Smooth muscle cell (in vitro differentiated cells): ENCODE results near the gene KRTAP13-2. TPM values are rescaled to one million over a fixed set of nuclear protein-coding genes. Genes with fewer than 3 reads are reported as not detected.

Experiments used
- DNase-seq: peaks from one replicate; lab custom pipeline; 2025; ENCODE audit not compliant: unreplicated experiment; lab: John Stamatoyannopoulos, UW
- H2AFZ ChIP-seq: fragments of 200-600 bp; sonication (generic); 2 replicates; pipeline ENCODE4 v1.6.0; 2016; ENCODE audit warnings: antibody characterized with exemption, low read depth, mild to moderate bottlenecking
- H3F3A ChIP-seq: fragments of 200-600 bp; sonication (generic); 2 replicates; pipeline ENCODE4 v1.6.0; 2017; ENCODE audit warnings: antibody characterized with exemption, low read depth
- H3K27ac ChIP-seq: fragments of 200-600 bp; sonication (generic); 2 replicates; pipeline ENCODE4 v1.5.1; 2016; ENCODE audit warnings: low read depth, mild to moderate bottlenecking
- H3K27me3 ChIP-seq: fragments of 200-600 bp; sonication (generic); 2 replicates; pipeline ENCODE4 v1.6.1; 2016; ENCODE audit warnings: low read depth, mild to moderate bottlenecking
- H3K36me3 ChIP-seq: fragments of 200-600 bp; sonication (generic); 2 replicates; pipeline ENCODE4 v1.5.1; 2016; ENCODE audit warnings: low read depth
- H3K4me1 ChIP-seq: fragments of 200-600 bp; sonication (generic); 2 replicates; pipeline ENCODE4 v1.5.1; 2016; ENCODE audit warnings: low read depth
- H3K4me2 ChIP-seq: fragments of 200-600 bp; sonication (generic); 2 replicates; pipeline ENCODE4 v1.6.0; 2016; ENCODE audit warnings: mild to moderate bottlenecking
- H3K4me3 ChIP-seq: fragments of 200-600 bp; sonication (generic); 2 replicates; pipeline ENCODE4 v1.5.1; 2016; ENCODE audit warnings: mild to moderate bottlenecking
- H3K79me2 ChIP-seq: fragments of 200-600 bp; sonication (generic); 2 replicates; pipeline ENCODE4 v1.6.0; 2016; ENCODE audit warnings: low read depth, mild to moderate bottlenecking
- H3K9ac ChIP-seq: fragments of 200-600 bp; sonication (generic); 2 replicates; pipeline ENCODE4 v1.6.0; 2016; ENCODE audit warnings: low read depth
- H3K9me3 ChIP-seq: fragments of 200-600 bp; sonication (generic); replicated peaks from 2 replicates; pipeline ENCODE4 v1.5.1; 2016; ENCODE audit warnings: low read depth
- H4K20me1 ChIP-seq: fragments of 200-600 bp; sonication (generic); 2 replicates; pipeline ENCODE4 v1.6.0; 2016; ENCODE audit warnings: low read depth
- WGBS: methylation state at CpG from one replicate; pipeline ENCODE4 v1.1.7; 2016; ENCODE audit warnings: low lambda C conversion rate; 5-methylcytosine and 5-hydroxymethylcytosine counted together
- polyA plus RNA-seq: library from polyadenylated mRNA; unstranded; fragments of >200 nt; fragmentation: Nextera tagmentation; extraction: Ambion mirVana; gene quantifications from 2 replicates; pipeline ENCODE4 v1.2.1, GENCODE V29; 2016
- total RNA-seq: library from RNA; depleted of rRNA; stranded (reverse); fragments of >200 nt; gene quantifications from 2 replicates; pipeline ENCODE4 v1.2.3, GENCODE V29; 2014
- TF ChIP-seq, protein P1 (sequence below): fragments of 200-600 bp; sonication (generic); IDR thresholded peaks from 2 replicates; pipeline ENCODE4 v1.5.1; 2017; ENCODE audit warnings: borderline replicate concordance, mild to moderate bottlenecking, antibody characterized with exemption; ENCODE audit not compliant: insufficient read depth, poor library complexity, severe bottlenecking

The KRTAP13-2 gene
- total and polyA plus RNA-seq, 2 experiments from 2014 or later: not detected

DNA sequence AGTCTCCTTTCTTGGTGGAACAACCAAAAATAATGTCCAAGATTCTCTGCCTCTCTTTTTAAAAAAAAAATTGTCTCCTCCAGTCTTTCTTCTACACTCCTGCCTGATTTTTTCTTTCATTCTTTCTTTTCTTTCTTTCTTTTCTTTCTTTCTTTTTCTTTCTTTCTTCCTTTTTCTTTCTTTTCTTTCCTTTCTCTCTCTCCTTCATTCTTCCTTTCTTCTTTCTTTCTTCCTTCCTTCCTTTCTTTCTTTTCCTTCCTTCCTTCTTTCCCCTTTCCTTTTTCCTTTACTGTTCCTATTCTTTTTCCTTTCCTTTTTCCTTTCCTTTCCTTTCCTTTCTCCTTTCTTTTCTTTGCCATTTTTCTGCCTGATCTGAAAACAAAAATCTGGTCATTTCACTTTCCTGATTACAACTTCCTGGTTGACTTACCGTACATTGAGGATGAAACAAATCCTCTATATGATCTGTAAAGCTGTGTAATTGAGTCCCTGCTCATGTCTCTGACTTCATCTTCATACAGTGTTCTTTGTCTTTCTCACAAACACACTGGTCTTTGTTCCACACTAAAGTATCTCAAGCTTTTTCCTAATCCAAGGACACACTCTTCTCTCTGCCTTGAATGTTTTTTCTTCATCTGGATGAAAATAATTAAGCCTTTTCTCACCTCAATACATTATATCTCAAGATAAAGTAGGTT is 17.6 kb downstream of the KRTAP13-2 start:
- Histone ChIP-seq H3K4me1 (no peaks in the 10 kb centered on the region), H3K4me3 (no peak overlapping the region), H4K20me1 (no peaks in the 10 kb centered on the region), H3K4me2 (no peak overlapping the region), H3K9me3 (no peaks in the 10 kb centered on the region), H2AFZ (no peak overlapping the region), H3K79me2 (no peaks in the 10 kb centered on the region), H3F3A (no peaks in the 10 kb centered on the region), H3K27me3 (peaks cover 5% of the 10 kb centered on the region), H3K27ac (no peak overlapping the region), H3K36me3 (no peaks in the 10 kb centered on the region), H3K9ac (no peak overlapping the region)
- DNase-seq: no peak
- TF ChIP-seq, protein P1, sequence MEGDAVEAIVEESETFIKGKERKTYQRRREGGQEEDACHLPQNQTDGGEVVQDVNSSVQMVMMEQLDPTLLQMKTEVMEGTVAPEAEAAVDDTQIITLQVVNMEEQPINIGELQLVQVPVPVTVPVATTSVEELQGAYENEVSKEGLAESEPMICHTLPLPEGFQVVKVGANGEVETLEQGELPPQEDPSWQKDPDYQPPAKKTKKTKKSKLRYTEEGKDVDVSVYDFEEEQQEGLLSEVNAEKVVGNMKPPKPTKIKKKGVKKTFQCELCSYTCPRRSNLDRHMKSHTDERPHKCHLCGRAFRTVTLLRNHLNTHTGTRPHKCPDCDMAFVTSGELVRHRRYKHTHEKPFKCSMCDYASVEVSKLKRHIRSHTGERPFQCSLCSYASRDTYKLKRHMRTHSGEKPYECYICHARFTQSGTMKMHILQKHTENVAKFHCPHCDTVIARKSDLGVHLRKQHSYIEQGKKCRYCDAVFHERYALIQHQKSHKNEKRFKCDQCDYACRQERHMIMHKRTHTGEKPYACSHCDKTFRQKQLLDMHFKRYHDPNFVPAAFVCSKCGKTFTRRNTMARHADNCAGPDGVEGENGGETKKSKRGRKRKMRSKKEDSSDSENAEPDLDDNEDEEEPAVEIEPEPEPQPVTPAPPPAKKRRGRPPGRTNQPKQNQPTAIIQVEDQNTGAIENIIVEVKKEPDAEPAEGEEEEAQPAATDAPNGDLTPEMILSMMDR: no peak
- 53% methylated on average over 1 of the region's 1 CpG for WGBS

DNA sequence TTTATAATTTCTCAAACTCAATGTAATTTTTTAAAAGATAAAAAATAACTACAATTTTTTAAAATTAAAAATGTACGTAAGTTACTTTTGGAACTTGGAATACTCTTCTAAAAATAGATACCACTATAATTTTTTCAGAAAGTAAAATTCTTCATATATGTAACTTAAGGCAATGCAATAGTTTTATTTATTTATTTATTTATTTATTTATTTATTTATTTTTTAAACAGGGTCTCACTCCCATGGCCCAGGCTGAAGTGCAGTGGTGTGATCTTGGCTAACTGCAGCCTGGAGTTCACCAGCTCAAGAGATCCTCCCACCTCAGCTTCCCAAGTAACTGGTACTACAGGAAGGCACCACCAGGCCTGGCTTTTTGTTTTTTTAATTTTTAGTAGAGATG is 20.5 kb downstream of the KRTAP13-2 start:
- TF ChIP-seq, protein P1: no peak
- H3K4me1 ChIP-seq: no peaks in the 10 kb centered on the region
- WGBS: 95% methylated on average over 1 of the region's 1 CpG
- no peaks in the 10 kb centered on the region for H4K20me1 ChIP-seq
- no peak overlapping the region for H2AFZ ChIP-seq
- no peak overlapping the region for H3K9ac ChIP-seq
- H3K27me3 ChIP-seq: peaks cover 5% of the 10 kb centered on the region
- DNase-seq: no peak
- H3K27ac ChIP-seq: no peak overlapping the region
- no peaks in the 10 kb centered on the region for H3K36me3 ChIP-seq
- H3F3A ChIP-seq: peaks cover 3% of the 10 kb centered on the region
- H3K79me2 ChIP-seq: no peaks in the 10 kb centered on the region
- H3K9me3 ChIP-seq: no peaks in the 10 kb centered on the region
- no peak overlapping the region for H3K4me2 ChIP-seq
- no peak overlapping the region for H3K4me3 ChIP-seq

DNA sequence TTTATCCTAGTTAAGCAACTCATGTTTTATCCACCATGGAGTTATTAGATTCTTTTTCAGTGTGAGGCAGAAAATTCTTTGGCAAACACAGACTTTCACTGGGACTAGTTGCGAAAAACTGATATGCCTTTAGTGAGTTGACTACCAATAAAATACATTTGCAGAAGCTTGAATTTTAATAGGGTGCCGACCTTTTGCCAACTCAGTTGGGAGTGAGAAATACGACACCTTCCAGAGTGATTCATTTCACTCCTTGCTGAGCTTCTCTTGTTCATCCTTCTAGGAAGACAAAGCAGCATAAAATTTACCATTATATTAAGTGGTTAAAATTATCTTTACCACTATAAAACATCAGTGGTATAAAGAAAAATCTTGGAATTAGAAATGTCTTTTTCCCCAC is 22.5 kb downstream of the KRTAP13-2 start:
- Histone ChIP-seq H3K4me2 (no peak overlapping the region), H3K4me1 (no peaks in the 10 kb centered on the region), H3K9me3 (no peaks in the 10 kb centered on the region), H3K9ac (no peak overlapping the region), H3K27ac (no peak overlapping the region), H3K79me2 (no peaks in the 10 kb centered on the region), H3F3A (peaks cover 3% of the 10 kb centered on the region), H4K20me1 (no peaks in the 10 kb centered on the region), H2AFZ (no peak overlapping the region), H3K27me3 (no peaks in the 10 kb centered on the region), H3K4me3 (no peak overlapping the region), H3K36me3 (no peaks in the 10 kb centered on the region)
- TF ChIP-seq, protein P1: no peak
- no peak for DNase-seq
- 65% methylated on average over 3 of the region's 3 CpGs for WGBS

DNA sequence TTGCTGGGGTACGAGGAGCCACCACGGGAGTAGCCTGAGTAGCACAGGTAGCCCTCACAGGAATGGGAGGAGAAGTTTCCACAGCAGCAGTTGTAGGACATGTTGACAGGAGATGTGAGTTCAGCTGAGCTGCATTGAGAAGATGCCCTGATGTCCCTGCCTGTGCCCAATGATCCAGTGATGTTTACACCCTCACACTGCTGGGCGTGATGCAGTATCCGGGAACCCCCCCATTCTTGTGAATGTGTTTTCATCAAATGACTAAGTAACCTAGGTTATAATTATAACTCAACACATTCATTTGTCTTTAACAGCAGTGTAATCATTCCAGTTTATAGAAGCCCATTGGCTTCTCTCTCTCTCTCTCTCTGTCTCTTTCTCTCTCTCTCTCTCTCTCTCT is 23.6 kb downstream of the KRTAP13-2 start, which contains the start of gene KRTAP23-1:
Gene KRTAP23-1 (minus strand): TSS at position 101 of the 400 bp plus-strand sequence. CDS start 0 bp downstream, at position 101.
- Histone ChIP-seq H3K79me2 (no peaks in the 10 kb centered on the region), H3K27me3 (no peaks in the 10 kb centered on the region), H3K27ac (no peak within 1 kb of the TSS), H3F3A (peaks cover 3% of the 10 kb centered on the region), H3K9ac (no peak within 1 kb of the TSS), H3K36me3 (no peaks in the 10 kb centered on the region), H4K20me1 (no peaks in the 10 kb centered on the region), H3K4me2 (no peak within 1 kb of the TSS), H3K4me3 (no peak within 1 kb of the TSS), H3K4me1 (no peaks in the 10 kb centered on the region), H2AFZ (no peak within 1 kb of the TSS), H3K9me3 (no peaks in the 10 kb centered on the region)
- 97% methylated on average over 4 of the region's 4 CpGs for WGBS
- TF ChIP-seq, protein P1: no peak
- no peak for DNase-seq
